ENCODE data around the gene GPSM1. TPM values are rescaled to one million over a fixed set of nuclear protein-coding genes. Genes with fewer than 3 reads are reported as not detected.

The GPSM1 gene
- total RNA-seq, 2 donors from 2014 or later: 2.3 to 3.4 TPM

- no peak for DNase-seq
- Histone ChIP-seq H3K27me3 (no peaks in the 10 kb centered on the region), H3K4me3 (no peak overlapping the region), H3K4me1 (peaks cover 6% of the 10 kb centered on the region), H3K9me3 (no peaks in the 10 kb centered on the region), H3K9ac (ENCODE audit: low read depth in 2 of 2, low read length in 2 of 2) (no peak overlapping the region), H3K36me3 (no peaks in the 10 kb centered on the region), H3K27ac (no peak overlapping the region)
- intact Hi-C loops (cut with DNase I): no loop called here
- TF ChIP-seq CTCF (IDR thresholded peaks at IDR 0.05): no peak
These were observed 34.5 kb upstream of the GPSM1 start for GRCh38 chr9:136292591-136293448.

GRCh38 chr9:136293476-136294077 lies 33.8 kb upstream of the GPSM1 start:
- no peak for DNase-seq
- H3K36me3 ChIP-seq: no peaks in the 10 kb centered on the region
- intact Hi-C loops (cut with DNase I): no loop called here
- no peaks in the 10 kb centered on the region for H3K9me3 ChIP-seq
- no peak overlapping the region for H3K27ac ChIP-seq
- no peaks in the 10 kb centered on the region for H3K27me3 ChIP-seq
- TF ChIP-seq CTCF (IDR thresholded peaks at IDR 0.05): no peak
- no peak overlapping the region for H3K9ac ChIP-seq (ENCODE audit: low read depth in 2 of 2, low read length in 2 of 2)
- H3K4me1 ChIP-seq: peaks cover 6% of the 10 kb centered on the region
- no peak overlapping the region for H3K4me3 ChIP-seq

- no peak overlapping the region for H3K4me3 ChIP-seq
- no peak overlapping the region for H3K9ac ChIP-seq (ENCODE audit: low read depth in 2 of 2, low read length in 2 of 2)
- no peak for DNase-seq
- no peaks in the 10 kb centered on the region for H3K36me3 ChIP-seq
- intact Hi-C loops (cut with DNase I): no loop called here
- H3K4me1 ChIP-seq: peaks cover 6% of the 10 kb centered on the region
- H3K9me3 ChIP-seq: no peaks in the 10 kb centered on the region
- no peaks in the 10 kb centered on the region for H3K27me3 ChIP-seq
- no peak for TF ChIP-seq CTCF (IDR thresholded peaks at IDR 0.05)
- H3K27ac ChIP-seq: no peak overlapping the region
These were observed 32.9 kb upstream of the GPSM1 start for GRCh38 chr9:136294437-136294836.

- Histone ChIP-seq H3K4me3 (no peak overlapping the region), H3K27me3 (no peaks in the 10 kb centered on the region), H3K36me3 (no peaks in the 10 kb centered on the region), H3K4me1 (peaks cover 6% of the 10 kb centered on the region), H3K9ac (ENCODE audit: low read depth in 2 of 2, low read length in 2 of 2) (no peak overlapping the region), H3K9me3 (no peaks in the 10 kb centered on the region), H3K27ac (no peak overlapping the region)
- intact Hi-C loops (cut with DNase I): no loop called here
- no peak for DNase-seq
- TF ChIP-seq CTCF (IDR thresholded peaks at IDR 0.05): no peak
These were observed 32.3 kb upstream of the GPSM1 start for GRCh38 chr9:136295055-136295454.

- Histone ChIP-seq H3K4me3 (no peak overlapping the region), H3K9me3 (no peaks in the 10 kb centered on the region), H3K36me3 (no peaks in the 10 kb centered on the region), H3K4me1 (peaks cover 6% of the 10 kb centered on the region), H3K27me3 (no peaks in the 10 kb centered on the region), H3K9ac (ENCODE audit: low read depth in 2 of 2, low read length in 2 of 2) (no peak overlapping the region), H3K27ac (no peak overlapping the region)
- intact Hi-C loops (cut with DNase I): no loop called here
- no peak for DNase-seq
- no peak for TF ChIP-seq CTCF (IDR thresholded peaks at IDR 0.05)
These were observed 31.6 kb upstream of the GPSM1 start for GRCh38 chr9:136295542-136296433.
